ENCODE data around the gene TMEM163. TPM values are rescaled to one million over a fixed set of nuclear protein-coding genes. Genes with fewer than 3 reads are reported as not detected.
A peak's percentile ranks its signal among the peaks of the same experiment; 100 is the strongest.

Gene TMEM163
- total RNA-seq, 1 donor from 2014 or later = 6.0 TPM

GRCh38 chr2:134690629-134691215 lies 28.1 kb downstream of the TMEM163 start:
- Mint-ChIP-seq H3K4me1 (peaks cover 9% of the 10 kb centered on the region), H3K36me3 (ENCODE audit: low read depth) (no peaks in the 10 kb centered on the region), H3K9me3 (no peaks in the 10 kb centered on the region), H3K27ac (no peak overlapping the region), H3K27me3 (no peaks in the 10 kb centered on the region), H3K4me3 (no peak overlapping the region)
- ChIA-PET POLR2A (no interaction called here), CTCF (no interaction called here)
- ATAC-seq (ENCODE audit: low read depth) (peak; percentile 67), DNase-seq (no peak)
- TF ChIP-seq, protein P1, sequence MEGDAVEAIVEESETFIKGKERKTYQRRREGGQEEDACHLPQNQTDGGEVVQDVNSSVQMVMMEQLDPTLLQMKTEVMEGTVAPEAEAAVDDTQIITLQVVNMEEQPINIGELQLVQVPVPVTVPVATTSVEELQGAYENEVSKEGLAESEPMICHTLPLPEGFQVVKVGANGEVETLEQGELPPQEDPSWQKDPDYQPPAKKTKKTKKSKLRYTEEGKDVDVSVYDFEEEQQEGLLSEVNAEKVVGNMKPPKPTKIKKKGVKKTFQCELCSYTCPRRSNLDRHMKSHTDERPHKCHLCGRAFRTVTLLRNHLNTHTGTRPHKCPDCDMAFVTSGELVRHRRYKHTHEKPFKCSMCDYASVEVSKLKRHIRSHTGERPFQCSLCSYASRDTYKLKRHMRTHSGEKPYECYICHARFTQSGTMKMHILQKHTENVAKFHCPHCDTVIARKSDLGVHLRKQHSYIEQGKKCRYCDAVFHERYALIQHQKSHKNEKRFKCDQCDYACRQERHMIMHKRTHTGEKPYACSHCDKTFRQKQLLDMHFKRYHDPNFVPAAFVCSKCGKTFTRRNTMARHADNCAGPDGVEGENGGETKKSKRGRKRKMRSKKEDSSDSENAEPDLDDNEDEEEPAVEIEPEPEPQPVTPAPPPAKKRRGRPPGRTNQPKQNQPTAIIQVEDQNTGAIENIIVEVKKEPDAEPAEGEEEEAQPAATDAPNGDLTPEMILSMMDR (IDR thresholded peaks at IDR 0.05) = no peak
- intact Hi-C loops (cut with micrococcal nuclease) = loop anchor here (5.0 kb wide), 1 partner anchor 108 kb away; no protein-coding TSS in a partner anchor

DNA sequence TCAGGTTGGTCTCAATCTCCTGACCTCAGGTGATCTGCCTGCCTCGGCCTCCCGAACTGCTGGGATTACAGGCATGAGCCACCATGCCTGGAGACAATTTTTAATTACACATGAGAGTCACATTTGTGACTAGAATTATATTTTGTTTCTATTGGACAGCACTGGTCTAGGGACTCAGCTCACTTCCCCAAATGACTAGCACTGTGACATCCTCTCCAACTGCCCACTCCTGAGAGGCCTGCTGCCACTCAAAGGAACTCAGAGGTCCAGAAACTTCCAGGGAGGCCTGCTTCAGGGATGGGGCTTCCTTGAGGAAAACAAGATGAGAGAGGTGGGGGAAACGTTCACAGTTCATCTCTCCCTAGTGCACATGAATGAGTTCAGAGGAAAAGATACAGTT lies 29.5 kb downstream of the TMEM163 start:
- CTCF ChIA-PET = no interaction called here
- no peak overlapping the region for H3K27ac Mint-ChIP-seq
- H3K9me3 Mint-ChIP-seq = no peaks in the 10 kb centered on the region
- ATAC-seq (ENCODE audit: low read depth) (no peak), DNase-seq (no peak)
- intact Hi-C loops (cut with micrococcal nuclease) = no loop called here
- TF ChIP-seq, protein P1 (IDR thresholded peaks at IDR 0.05) = no peak
- no peak overlapping the region for H3K4me3 Mint-ChIP-seq
- no peaks in the 10 kb centered on the region for H3K27me3 Mint-ChIP-seq
- POLR2A ChIA-PET = no interaction called here
- H3K36me3 Mint-ChIP-seq (ENCODE audit: low read depth) = no peaks in the 10 kb centered on the region
- H3K4me1 Mint-ChIP-seq = peaks cover 9% of the 10 kb centered on the region

DNA sequence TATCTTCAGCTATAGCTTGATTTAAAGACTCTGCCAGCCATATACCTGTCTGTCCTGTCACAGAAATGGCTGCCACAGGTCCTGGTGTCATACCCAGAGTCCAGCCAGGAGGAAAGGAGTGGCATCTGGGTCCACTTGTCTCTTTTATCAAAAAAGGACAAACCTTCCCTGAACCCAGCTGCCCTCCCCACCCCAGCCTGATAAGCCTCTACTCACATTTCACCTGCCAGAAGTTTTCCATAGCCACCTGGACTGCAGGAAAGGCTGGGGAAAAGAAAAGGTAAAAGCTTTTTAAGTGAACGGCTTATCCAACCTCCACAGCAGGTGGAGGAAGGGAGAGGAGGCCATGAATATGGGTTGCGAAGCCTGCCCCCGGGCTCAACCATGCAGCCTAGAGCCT lies 32.8 kb downstream of the TMEM163 start:
- no peaks in the 10 kb centered on the region for H3K27me3 Mint-ChIP-seq
- H3K36me3 Mint-ChIP-seq (ENCODE audit: low read depth) = no peaks in the 10 kb centered on the region
- ATAC-seq (ENCODE audit: low read depth) (no peak), DNase-seq (no peak)
- ChIA-PET CTCF (no interaction called here), POLR2A (no interaction called here)
- TF ChIP-seq, protein P1 (IDR thresholded peaks at IDR 0.05) = no peak
- H3K4me3 Mint-ChIP-seq = no peak overlapping the region
- peaks cover 17% of the 10 kb centered on the region for H3K4me1 Mint-ChIP-seq
- H3K27ac Mint-ChIP-seq = no peak overlapping the region
- intact Hi-C loops (cut with micrococcal nuclease) = no loop called here
- no peaks in the 10 kb centered on the region for H3K9me3 Mint-ChIP-seq

DNA sequence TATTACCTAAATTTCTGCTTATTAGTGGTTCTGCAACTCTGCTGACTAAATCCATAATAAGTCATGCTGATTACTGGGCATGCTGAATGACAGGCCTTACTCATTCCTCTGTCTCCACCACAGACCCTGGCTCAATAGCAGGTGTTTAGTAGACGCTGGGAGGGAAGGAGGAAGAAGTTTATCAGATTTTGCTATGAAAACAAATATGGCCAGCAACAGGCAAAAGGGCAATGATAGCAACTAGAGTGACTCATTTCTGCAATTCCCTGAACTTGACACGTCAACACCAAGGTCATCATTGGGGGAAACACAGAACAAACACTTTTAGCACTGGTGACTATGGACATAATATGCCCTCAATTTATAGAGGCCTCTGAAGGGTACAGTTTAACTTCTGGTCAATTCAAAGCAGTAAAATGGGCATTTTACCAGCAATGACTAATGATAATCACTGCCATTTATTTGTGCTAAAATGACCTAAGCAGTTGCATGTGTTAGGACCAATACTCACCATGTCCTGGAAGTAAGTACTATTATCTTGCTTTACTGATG lies 35.2 kb downstream of the TMEM163 start:
- H3K27ac Mint-ChIP-seq = no peak overlapping the region
- H3K36me3 Mint-ChIP-seq (ENCODE audit: low read depth) = no peaks in the 10 kb centered on the region
- ATAC-seq (ENCODE audit: low read depth) = peak; percentile 37
- intact Hi-C loops (cut with micrococcal nuclease) = no loop called here
- TF ChIP-seq, protein P1 (IDR thresholded peaks at IDR 0.05) = no peak
- H3K27me3 Mint-ChIP-seq = no peaks in the 10 kb centered on the region
- no peak for DNase-seq
- ChIA-PET POLR2A (no interaction called here), CTCF (no interaction called here)
- H3K4me1 Mint-ChIP-seq = peaks cover 25% of the 10 kb centered on the region
- H3K9me3 Mint-ChIP-seq = no peaks in the 10 kb centered on the region
- no peak overlapping the region for H3K4me3 Mint-ChIP-seq

DNA sequence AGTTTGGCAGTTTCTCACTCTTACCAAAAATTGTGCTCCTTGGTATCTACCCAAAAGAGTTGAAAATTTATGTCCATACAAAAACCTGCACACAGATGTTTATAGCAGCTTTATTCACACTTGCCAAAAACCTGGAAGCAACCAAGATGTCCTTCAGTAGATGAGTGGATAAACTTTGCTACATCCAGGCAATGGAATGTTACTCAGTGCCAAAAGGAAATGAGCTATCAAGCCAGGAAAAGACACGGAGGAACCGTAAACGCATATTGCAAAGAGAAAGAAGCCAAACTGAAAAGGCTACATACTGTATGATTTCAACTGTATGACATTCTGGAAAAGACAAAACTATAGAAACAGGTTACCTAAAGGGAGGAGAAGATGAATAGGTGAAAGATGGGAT lies 36.1 kb downstream of the TMEM163 start:
- ChIA-PET POLR2A (interaction anchor here (1.4 kb wide), 1 partner anchor 12 kb away, joined by 3 read pairs; no protein-coding TSS in a partner anchor), CTCF (no interaction called here)
- Mint-ChIP-seq H3K4me3 (no peak overlapping the region), H3K27ac (no peak overlapping the region), H3K36me3 (ENCODE audit: low read depth) (no peaks in the 10 kb centered on the region), H3K27me3 (no peaks in the 10 kb centered on the region), H3K9me3 (no peaks in the 10 kb centered on the region), H3K4me1 (peaks cover 25% of the 10 kb centered on the region)
- intact Hi-C loops (cut with micrococcal nuclease) = no loop called here
- TF ChIP-seq, protein P1 (IDR thresholded peaks at IDR 0.05) = no peak
- no peak for DNase-seq
- ATAC-seq (ENCODE audit: low read depth) = no peak

All from activated B cell treated with CpG ODN at 0.5 μM for 24 hours (primary cell).